Trophoblast cell (in vitro differentiated cells and primary cell): ENCODE data around the gene SMTNL2.

Experiments used
- DNase-seq, 2 donors: peaks; one replicate each; pipeline ENCODE4 v3.0.0-alpha.2; 2016
- H2AFZ ChIP-seq: 2 replicates; pipeline ENCODE4 v1.6.1; 2013; ENCODE audit warnings: low read length, moderate library complexity, mild to moderate bottlenecking; ENCODE audit not compliant: insufficient read depth, poor library complexity
- H2AK5ac ChIP-seq: 2 replicates; pipeline ENCODE4 v1.6.1; 2013; ENCODE audit warnings: mild to moderate bottlenecking, low read length
- H2BK120ac ChIP-seq: 2 replicates; pipeline ENCODE4 v1.6.1; 2013; ENCODE audit warnings: low read length, mild to moderate bottlenecking, moderate library complexity; ENCODE audit not compliant: insufficient read depth, poor library complexity
- H2BK12ac ChIP-seq: 2 replicates; pipeline ENCODE4 v1.6.1; 2013; ENCODE audit warnings: mild to moderate bottlenecking, low read length, moderate library complexity
- H2BK5ac ChIP-seq: 2 replicates; pipeline ENCODE4 v1.6.1; 2013; ENCODE audit warnings: low read length, low read depth, moderate library complexity, mild to moderate bottlenecking; ENCODE audit not compliant: poor library complexity
- H3K14ac ChIP-seq: 2 replicates; pipeline ENCODE4 v1.6.1; 2013; ENCODE audit warnings: mild to moderate bottlenecking, low read length
- H3K18ac ChIP-seq: 2 replicates; pipeline ENCODE4 v1.6.1; 2013; ENCODE audit warnings: mild to moderate bottlenecking, low read length
- H3K23ac ChIP-seq: 2 replicates; pipeline ENCODE4 v1.6.1; 2013; ENCODE audit warnings: low read length
- H3K27ac ChIP-seq: 2 replicates; pipeline ENCODE4 v1.5.1; 2013; ENCODE audit warnings: low read depth, mild to moderate bottlenecking, inconsistent platforms, low read length, moderate library complexity
- H3K27me3 ChIP-seq: 2 replicates; pipeline ENCODE4 v1.6.1; 2013; ENCODE audit warnings: inconsistent platforms, mild to moderate bottlenecking, low read length, moderate library complexity; ENCODE audit not compliant: insufficient read depth
- H3K36me3 ChIP-seq, 2 experiments: 1 replicate in 1 of 2; 2 replicates in 1 of 2; pipeline ENCODE4 v1.6.1; 2013; ENCODE audit warnings: low read length in 2 of 2, mild to moderate bottlenecking in 2 of 2, moderate library complexity in 1 of 2; ENCODE audit not compliant: insufficient read depth in 2 of 2, control insufficient read depth in 1 of 2
- H3K4ac ChIP-seq: 2 replicates; pipeline ENCODE4 v1.6.1; 2013; ENCODE audit warnings: low read depth, mild to moderate bottlenecking, low read length, moderate library complexity
- H3K4me1 ChIP-seq, 2 experiments: 1 replicate in 1 of 2; 2 replicates in 1 of 2; pipeline ENCODE4 v1.6.1; 2013; ENCODE audit warnings: low read length in 2 of 2, mild to moderate bottlenecking in 2 of 2, moderate library complexity in 1 of 2; ENCODE audit not compliant: insufficient read depth in 2 of 2, control insufficient read depth in 1 of 2
- H3K4me2 ChIP-seq: 2 replicates; pipeline ENCODE4 v1.6.1; 2013; ENCODE audit warnings: inconsistent platforms, mild to moderate bottlenecking, low read length, moderate library complexity
- H3K4me3 ChIP-seq: 2 replicates; pipeline ENCODE4 v1.5.1; 2013; ENCODE audit warnings: mild to moderate bottlenecking, low read depth, low read length, inconsistent platforms
- H3K79me1 ChIP-seq: one replicate; pipeline ENCODE4 v1.6.1; 2013; ENCODE audit warnings: low read length
- H3K79me2 ChIP-seq: 2 replicates; pipeline ENCODE4 v1.6.1; 2013; ENCODE audit warnings: low read length, mild to moderate bottlenecking; ENCODE audit not compliant: control insufficient read depth, insufficient read depth, poor library complexity
- H3K9ac ChIP-seq: 2 replicates; pipeline ENCODE4 v1.6.1; 2013; ENCODE audit warnings: mild to moderate bottlenecking, low read length
- H3K9me3 ChIP-seq: 2 replicates; pipeline ENCODE4 v1.6.1; 2013; ENCODE audit warnings: low read depth, mild to moderate bottlenecking, control low read depth, inconsistent platforms, low read length; ENCODE audit not compliant: insufficient read depth
- H4K12ac ChIP-seq: 2 replicates; pipeline ENCODE4 v1.6.1; 2013; ENCODE audit warnings: low read depth, mild to moderate bottlenecking, low read length, moderate library complexity
- H4K8ac ChIP-seq: 2 replicates; pipeline ENCODE4 v1.6.1; 2013; ENCODE audit warnings: low read depth, mild to moderate bottlenecking, low read length, moderate library complexity
- H4K91ac ChIP-seq: one replicate; pipeline ENCODE4 v1.6.1; 2013; ENCODE audit warnings: low read depth, mild to moderate bottlenecking, low read length, moderate library complexity
- WGBS: extraction: QIAGEN DNeasy Blood & Tissue Kit; methylation state at CpG from one replicate; pipeline ENCODE4 v1.1.7; 2013; ENCODE audit warnings: missing lambda C conversion rate; ENCODE audit not compliant: insufficient read length, insufficient coverage; ENCODE audit errors: extremely low coverage; 5-methylcytosine and 5-hydroxymethylcytosine counted together

SMTNL2 gene

DNA sequence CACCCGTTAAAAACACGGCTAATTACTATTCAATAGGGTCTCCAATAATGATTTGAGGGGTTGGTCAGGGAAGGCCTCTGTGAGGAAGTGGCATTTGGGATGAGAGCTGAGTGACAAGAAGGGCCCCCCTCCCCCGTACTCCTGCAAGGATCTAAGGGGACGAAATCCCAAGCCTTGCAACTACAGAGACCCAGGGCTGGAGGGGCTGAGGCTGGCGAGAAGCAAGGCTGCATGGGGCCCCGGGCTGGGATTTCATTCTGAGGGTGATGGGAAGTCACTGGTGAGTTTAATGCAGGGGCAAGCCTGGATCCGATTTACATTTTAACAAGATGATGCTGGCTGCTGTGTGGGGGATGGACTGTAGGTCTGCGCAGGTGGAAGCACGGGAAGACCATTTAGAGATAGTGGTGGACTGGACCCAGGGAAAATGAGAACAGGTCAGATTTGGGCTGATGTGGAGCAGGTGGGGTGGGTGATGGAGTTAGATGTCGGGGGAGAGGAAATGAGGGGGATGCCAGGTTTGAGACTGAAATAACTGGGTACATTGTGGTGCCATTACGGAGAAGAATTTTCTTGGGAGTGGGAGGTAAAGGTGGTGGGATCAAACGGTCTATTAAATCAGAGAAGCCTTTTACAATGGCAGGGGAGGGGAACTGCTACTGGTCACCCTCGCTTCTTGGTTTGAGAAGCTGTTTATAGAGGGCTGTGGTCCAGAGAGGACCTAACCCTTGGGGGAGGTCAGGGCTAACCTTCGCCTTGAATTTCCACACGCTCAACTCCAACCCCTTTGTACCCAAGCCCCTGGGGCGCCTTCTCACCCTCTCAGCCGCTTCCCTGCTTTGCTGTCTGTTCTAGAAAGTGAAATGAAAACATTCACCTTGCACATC is 28.2 kb upstream of the SMTNL2 start:
- 100% methylated on average over 1 of the region's 17 CpGs for WGBS
- Histone ChIP-seq H3K4me3 (no peak overlapping the region), H2BK5ac (peak overlapping the region; percentile 77)

DNA sequence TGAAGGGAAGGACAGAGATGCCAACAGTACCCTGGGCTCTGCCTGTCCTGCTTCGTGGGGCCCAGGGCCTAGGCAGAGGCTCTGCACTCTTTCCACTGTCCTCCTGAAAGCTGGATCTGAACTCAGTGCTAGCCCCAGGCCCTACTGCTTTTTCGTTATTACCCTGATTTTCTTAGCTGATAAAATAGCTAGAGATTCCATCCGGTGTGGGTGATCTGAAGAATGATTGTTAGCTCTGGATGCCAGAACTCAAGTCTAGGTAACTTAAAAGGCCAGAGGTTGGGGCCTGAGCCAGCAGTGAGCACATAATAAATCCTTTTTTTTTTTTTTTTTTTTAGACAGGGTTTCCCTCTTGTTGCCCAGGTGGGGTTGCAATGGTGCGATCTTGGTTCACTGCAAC is 27.3 kb upstream of the SMTNL2 start:
- Histone ChIP-seq H2BK5ac (no peak overlapping the region), H3K9me3 (no peaks in the 10 kb centered on the region), H3K23ac (no peak overlapping the region), H3K4me1 (peaks cover 27 to 30% of the 10 kb centered on the region in 2 experiments), H3K27me3 (no peaks in the 10 kb centered on the region), H2BK120ac (no peak overlapping the region), H3K14ac (no peak overlapping the region), H2AFZ (no peak overlapping the region), H3K79me2 (peaks cover 8% of the 10 kb centered on the region), H4K8ac (peak overlapping the region; percentile 25), H3K18ac (no peak overlapping the region), H3K4me3 (no peak overlapping the region), H3K4ac (no peak overlapping the region), H4K12ac (no peak overlapping the region), H3K4me2 (no peak overlapping the region), H3K79me1 (peaks cover 8% of the 10 kb centered on the region), H4K91ac (peak overlapping the region; percentile 33), H2BK12ac (peak overlapping the region; percentile 1), H2AK5ac (no peak overlapping the region), H3K27ac (no peak overlapping the region), H3K36me3 (peaks cover 9 to 11% of the 10 kb centered on the region in 2 experiments), H3K9ac (no peak overlapping the region)
- WGBS = no CpG with 5 or more reads among the region's 4 CpGs
- peak; percentile 78 to 91 for DNase-seq

More for the DNA sequence above, 28.2 kb upstream of the SMTNL2 start:
- Histone ChIP-seq H3K27ac (peak overlapping the region; percentile 50), H3K23ac (no peak overlapping the region), H2BK120ac (no peak overlapping the region), H3K9me3 (peaks cover 2% of the 10 kb centered on the region), H3K9ac (no peak overlapping the region), H3K36me3 (peaks cover 16 to 18% of the 10 kb centered on the region in 2 experiments), H2BK12ac (peak overlapping the region; percentile 66), H3K18ac (no peak overlapping the region), H3K4me1 (peaks cover 27 to 30% of the 10 kb centered on the region in 2 experiments), H4K91ac (peak overlapping the region; percentile 79), H2AFZ (no peak overlapping the region), H3K79me1 (peaks cover 8% of the 10 kb centered on the region), H3K4me2 (peak overlapping the region; percentile 53), H2AK5ac (peak overlapping the region; percentile 64), H4K12ac (peak overlapping the region; percentile 93), H3K14ac (no peak overlapping the region), H4K8ac (peak overlapping the region; percentile 95), H3K79me2 (peaks cover 8% of the 10 kb centered on the region), H3K27me3 (no peaks in the 10 kb centered on the region), H3K4ac (peak overlapping the region; percentile 17)
- no peak for DNase-seq

DNA sequence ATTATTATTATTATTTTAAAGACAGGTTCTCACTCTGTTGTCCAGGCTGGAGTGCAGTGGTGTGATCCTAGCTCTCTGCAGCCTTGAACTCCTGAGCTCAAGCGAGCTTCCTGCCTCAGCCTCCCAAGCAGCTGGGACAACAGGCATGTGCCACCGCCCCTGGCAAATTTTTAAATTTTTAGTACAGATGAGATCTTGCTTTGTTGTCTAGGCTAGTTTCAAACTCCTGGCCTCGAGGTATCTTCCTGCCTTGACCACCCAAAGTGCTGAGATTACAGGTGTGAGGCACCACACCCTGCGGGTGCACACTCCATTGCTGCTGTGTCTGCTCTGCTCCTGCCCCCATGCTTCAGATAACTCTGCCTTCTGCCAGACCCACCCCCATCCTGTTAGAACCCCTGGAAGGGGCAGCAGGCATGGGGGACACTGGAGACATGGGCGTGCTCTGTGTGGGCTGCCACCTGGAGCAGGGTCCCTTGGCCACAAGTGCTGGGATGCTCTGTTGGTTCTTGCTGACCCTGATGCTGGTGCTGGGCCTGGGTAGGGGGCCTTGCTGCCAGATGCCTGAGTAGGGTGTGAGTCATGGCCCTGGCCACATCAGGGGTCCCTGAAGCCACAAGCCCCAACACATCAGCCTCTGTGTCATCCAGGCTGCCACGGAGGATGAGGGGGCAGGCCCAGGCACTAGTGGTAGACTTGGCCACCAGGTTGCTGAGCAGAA is 26.5 kb upstream of the SMTNL2 start:
- peak overlapping the region; percentile 30 for H2AK5ac ChIP-seq
- H3K79me1 ChIP-seq = peaks cover 8% of the 10 kb centered on the region
- H3K9ac ChIP-seq = no peak overlapping the region
- H3K4me3 ChIP-seq = no peak overlapping the region
- WGBS = no CpG with 5 or more reads among the region's 6 CpGs
- H3K36me3 ChIP-seq = peaks cover 3 to 7% of the 10 kb centered on the region in 2 experiments
- H3K4me2 ChIP-seq = no peak overlapping the region
- no peak overlapping the region for H2BK5ac ChIP-seq
- H2BK120ac ChIP-seq = no peak overlapping the region
- H3K9me3 ChIP-seq = no peaks in the 10 kb centered on the region
- H2BK12ac ChIP-seq = no peak overlapping the region
- peak overlapping the region; percentile 11 for H3K14ac ChIP-seq
- no peak overlapping the region for H4K8ac ChIP-seq
- no peaks in the 10 kb centered on the region for H3K27me3 ChIP-seq
- peak; percentile 79 to 96 for DNase-seq
- H4K12ac ChIP-seq = no peak overlapping the region
- H4K91ac ChIP-seq = no peak overlapping the region
- H3K23ac ChIP-seq = no peak overlapping the region
- no peak overlapping the region for H3K27ac ChIP-seq
- H2AFZ ChIP-seq = no peak overlapping the region
- H3K4me1 ChIP-seq = peaks cover 27 to 30% of the 10 kb centered on the region in 2 experiments
- H3K4ac ChIP-seq = no peak overlapping the region
- H3K79me2 ChIP-seq = peaks cover 8% of the 10 kb centered on the region
- no peak overlapping the region for H3K18ac ChIP-seq

DNA sequence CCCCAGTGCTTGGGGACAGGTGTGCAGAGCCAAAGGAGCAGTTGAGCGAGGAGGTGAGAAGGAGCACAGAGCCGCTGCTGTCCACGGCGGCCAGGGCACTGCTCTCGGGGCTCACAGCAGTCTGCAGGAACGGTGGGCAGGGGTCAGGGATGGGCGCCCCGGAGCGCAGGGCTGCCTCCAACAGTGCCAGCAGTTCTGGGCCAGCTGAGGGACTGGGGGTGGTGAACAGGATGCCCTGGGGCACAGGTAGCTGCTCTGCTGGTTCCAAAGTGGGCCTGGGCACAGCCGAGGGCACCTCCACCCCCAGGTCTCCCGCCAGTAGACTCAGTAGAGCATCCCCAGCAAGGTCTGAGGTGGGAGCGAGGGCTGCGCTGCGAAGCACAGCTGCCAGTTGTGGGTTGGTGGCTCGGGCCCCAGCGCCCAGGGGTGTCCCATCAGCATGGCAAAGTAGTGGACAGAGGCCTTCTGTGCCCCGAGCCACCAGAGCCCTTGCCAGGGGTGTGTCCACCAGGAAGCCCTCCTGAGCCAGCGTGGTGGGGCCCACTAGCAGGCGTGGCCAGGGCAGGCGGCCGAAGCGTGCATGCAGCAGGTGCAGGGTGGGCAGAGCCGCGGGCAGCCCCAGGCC is 25.9 kb upstream of the SMTNL2 start:
- peaks cover 0 to 4% of the 10 kb centered on the region in 2 experiments for H3K36me3 ChIP-seq
- no peak overlapping the region for H2BK12ac ChIP-seq
- H4K91ac ChIP-seq = no peak overlapping the region
- H3K4me2 ChIP-seq = no peak overlapping the region
- no peak overlapping the region for H3K9ac ChIP-seq
- H2AK5ac ChIP-seq = no peak overlapping the region
- no peak overlapping the region for H4K12ac ChIP-seq
- peaks cover 8% of the 10 kb centered on the region for H3K79me1 ChIP-seq
- no CpG with 5 or more reads among the region's 24 CpGs for WGBS
- H3K23ac ChIP-seq = no peak overlapping the region
- H2AFZ ChIP-seq = no peak overlapping the region
- no peak overlapping the region for H4K8ac ChIP-seq
- H2BK5ac ChIP-seq = no peak overlapping the region
- H3K9me3 ChIP-seq = no peaks in the 10 kb centered on the region
- H3K18ac ChIP-seq = no peak overlapping the region
- H3K27me3 ChIP-seq = no peaks in the 10 kb centered on the region
- no peak overlapping the region for H3K4me3 ChIP-seq
- H3K4me1 ChIP-seq = peaks cover 27 to 30% of the 10 kb centered on the region in 2 experiments
- no peak overlapping the region for H3K27ac ChIP-seq
- no peak overlapping the region for H2BK120ac ChIP-seq
- H3K79me2 ChIP-seq = peaks cover 8% of the 10 kb centered on the region
- H3K14ac ChIP-seq = no peak overlapping the region
- DNase-seq = no peak
- H3K4ac ChIP-seq = no peak overlapping the region
